ENCODE results near the gene SUPV3L1. TPM values are rescaled to one million over a fixed set of nuclear protein-coding genes. Genes with fewer than 3 reads are reported as not detected.

The SUPV3L1 gene
- total RNA-seq, 1 experiment from 2014 or later, result 57.3 TPM

DNA sequence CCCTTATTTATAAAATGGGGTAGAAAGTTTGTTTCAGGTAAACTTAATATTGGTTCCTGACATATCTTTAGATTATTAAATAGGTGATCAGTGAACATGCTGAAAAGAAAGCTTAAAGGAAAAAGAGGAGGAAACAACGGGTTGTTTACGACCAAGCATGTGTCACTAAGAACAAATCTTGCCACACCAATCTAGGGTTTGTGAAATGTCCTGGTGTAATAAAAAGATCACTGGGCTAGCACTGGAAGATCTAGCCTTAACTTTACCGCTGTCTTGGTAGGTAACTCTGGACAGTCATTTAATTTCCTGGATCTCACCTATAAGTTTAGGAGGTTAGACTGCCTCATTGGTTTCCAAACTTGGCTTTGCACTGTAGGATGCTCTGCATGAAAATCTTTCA lies 37.1 kb upstream of the SUPV3L1 start:
- Histone ChIP-seq H2BK15ac (ENCODE audit: low read depth, low read length) (no peak overlapping the region), H3K27ac (ENCODE audit: insufficient read length, low read depth, low read length) (no peak overlapping the region), H3K4me2 (ENCODE audit: insufficient read depth, insufficient read length, low read length) (no peak overlapping the region), H3K4me1 (ENCODE audit: insufficient read depth, low read length) (no peaks in the 10 kb centered on the region), H2BK120ac (ENCODE audit: low read depth, low read length, poor library complexity, severe bottlenecking) (no peak overlapping the region), H4K5ac (ENCODE audit: insufficient read length, low read depth, low read length) (no peak overlapping the region), H2BK5ac (ENCODE audit: insufficient read length, low read length) (no peak overlapping the region), H3K23me2 (ENCODE audit: insufficient read length, low read depth, low read length, poor library complexity, severe bottlenecking) (no peaks in the 10 kb centered on the region), H3K4ac (ENCODE audit: low read depth, low read length) (no peak overlapping the region), H3T11ph (ENCODE audit: low read length) (no peak overlapping the region), H2BK20ac (ENCODE audit: low read depth, low read length, poor library complexity, severe bottlenecking) (no peak overlapping the region), H3K9ac (ENCODE audit: extremely low read depth, insufficient read length, low read length) (no peak overlapping the region), H3K23ac (ENCODE audit: insufficient read length, low read depth, low read length) (no peak overlapping the region), H2BK12ac (ENCODE audit: insufficient read length, low read depth, low read length) (no peak overlapping the region), H2AK5ac (ENCODE audit: insufficient read length, low read length) (no peak overlapping the region), H3K14ac (ENCODE audit: insufficient read depth, low read length) (no peak overlapping the region), H3K56ac (ENCODE audit: insufficient read length, low read depth, low read length) (no peak overlapping the region), H4K20me1 (ENCODE audit: control insufficient read depth, insufficient read depth, insufficient read length) (no peaks in the 10 kb centered on the region), H3K18ac (ENCODE audit: insufficient read length, low read depth, low read length) (no peak overlapping the region), H3K79me2 (ENCODE audit: insufficient read depth, low read length) (no peaks in the 10 kb centered on the region; the same call in 1 of the 2 replicates), H3K9me3 (ENCODE audit: control insufficient read depth, low read depth, low read length) (no peaks in the 10 kb centered on the region), H2AFZ (ENCODE audit: low read length) (no peak overlapping the region), H4K91ac (ENCODE audit: insufficient read length, low read depth, low read length) (no peak overlapping the region), H3K27me3 (ENCODE audit: insufficient read depth, low read length) (no peaks in the 10 kb centered on the region), H4K8ac (replicated peaks; ENCODE audit: insufficient read length, low read depth, low read length) (no peak overlapping the region), H3K79me1 (ENCODE audit: insufficient read depth, low read depth, low read length, poor library complexity, severe bottlenecking) (no peaks in the 10 kb centered on the region)
- TF ChIP-seq, protein P1, sequence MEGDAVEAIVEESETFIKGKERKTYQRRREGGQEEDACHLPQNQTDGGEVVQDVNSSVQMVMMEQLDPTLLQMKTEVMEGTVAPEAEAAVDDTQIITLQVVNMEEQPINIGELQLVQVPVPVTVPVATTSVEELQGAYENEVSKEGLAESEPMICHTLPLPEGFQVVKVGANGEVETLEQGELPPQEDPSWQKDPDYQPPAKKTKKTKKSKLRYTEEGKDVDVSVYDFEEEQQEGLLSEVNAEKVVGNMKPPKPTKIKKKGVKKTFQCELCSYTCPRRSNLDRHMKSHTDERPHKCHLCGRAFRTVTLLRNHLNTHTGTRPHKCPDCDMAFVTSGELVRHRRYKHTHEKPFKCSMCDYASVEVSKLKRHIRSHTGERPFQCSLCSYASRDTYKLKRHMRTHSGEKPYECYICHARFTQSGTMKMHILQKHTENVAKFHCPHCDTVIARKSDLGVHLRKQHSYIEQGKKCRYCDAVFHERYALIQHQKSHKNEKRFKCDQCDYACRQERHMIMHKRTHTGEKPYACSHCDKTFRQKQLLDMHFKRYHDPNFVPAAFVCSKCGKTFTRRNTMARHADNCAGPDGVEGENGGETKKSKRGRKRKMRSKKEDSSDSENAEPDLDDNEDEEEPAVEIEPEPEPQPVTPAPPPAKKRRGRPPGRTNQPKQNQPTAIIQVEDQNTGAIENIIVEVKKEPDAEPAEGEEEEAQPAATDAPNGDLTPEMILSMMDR (conservative IDR thresholded peaks at IDR 0.05), result no peak
- no peak for DNase-seq
- H3K4me3 Mint-ChIP-seq, result no peak overlapping the region
- no peak overlapping the region for H3K27ac Mint-ChIP-seq
- H3K36me3 Mint-ChIP-seq (ENCODE audit: insufficient read depth in 1 of 3, low read depth in 3 of 3), result no peaks in the 10 kb centered on the region; a peak in 1 of 7 replicates
- no peaks in the 10 kb centered on the region for H3K9me3 Mint-ChIP-seq
- no peaks in the 10 kb centered on the region for H3K4me1 Mint-ChIP-seq
- WGBS (ENCODE audit: extremely low coverage, insufficient read length, low lambda C conversion rate), result no CpG with 5 or more reads among the region's 3 CpGs
- no peaks in the 10 kb centered on the region; the same call in 1 of the 2 replicates for H3K27me3 Mint-ChIP-seq (ENCODE audit: low read depth)

Measured in H9 (cell line).